Stomach (tissue), 9 donors: Measurements from ENCODE around the gene PFKFB4. TPM values are rescaled to one million over a fixed set of nuclear protein-coding genes. Genes with fewer than 3 reads are reported as not detected.
"Not testable (repeated sequence)": the region's sequence is repeated elsewhere in the genome, so short reads cannot be mapped to it uniquely, and the experiment has no call there.

ENCODE experiments used
- DNase-seq, 2 donors: peaks; one replicate each; pipeline versions ENCODE4 v3.0.0 to v3.0.0-alpha.2; 2013 to 2019
- H3K27ac ChIP-seq, 5 donors: fragments of 200-600 bp in 4 of 5; sonication (generic) in 4 of 5; one replicate each; pipeline ENCODE4 v1.5.1; 2013 to 2019; ENCODE audit warnings: mild to moderate bottlenecking in 1 of 5, moderate library complexity in 1 of 5
- H3K27me3 ChIP-seq, 3 donors: fragments of 200-600 bp; sonication (generic); one replicate each; pipeline ENCODE4 v1.5.1; 2017 to 2019; ENCODE audit warnings: mixed run types in 1 of 3
- H3K36me3 ChIP-seq, 4 donors: fragments of 200-600 bp; sonication (generic); 1 replicate in 3 of 4; 2 replicates in 1 of 4; pipeline ENCODE4 v1.5.1; 2016 to 2019
- H3K4me1 ChIP-seq, 4 donors: fragments of 200-600 bp; sonication (generic); one replicate each; pipeline ENCODE4 v1.5.1; 2016 to 2019
- H3K4me3 ChIP-seq, 4 donors: fragments of 200-600 bp; sonication (generic) in 3 of 4; one replicate each; pipeline ENCODE4 v1.5.1; 2016 to 2019; ENCODE audit warnings: mild to moderate bottlenecking in 1 of 4
- H3K9me3 ChIP-seq, 4 donors: fragments of 200-600 bp; sonication (generic); one replicate each; pipeline ENCODE4 v1.5.1; 2016 to 2019
- EP300 ChIP-seq: sonication (generic); formaldehyde crosslinking; IDR thresholded peaks from one replicate; pipeline ENCODE4 v1.6.1; 2017; ENCODE audit warnings: antibody characterized with exemption
- POLR2A ChIP-seq, 4 donors: fragments of 450-650 bp; IDR thresholded peaks; one replicate each; pipeline ENCODE4 v1.6.1; 2016; ENCODE audit warnings: antibody characterized with exemption in 4 of 4, control low read depth in 2 of 4, mild to moderate bottlenecking in 1 of 4, moderate library complexity in 1 of 4
- POLR2AphosphoS5 ChIP-seq, 3 donors: sonication (generic); formaldehyde crosslinking; IDR thresholded peaks; one replicate each; pipeline ENCODE4 v1.6.1; 2016; ENCODE audit warnings: antibody characterized with exemption in 3 of 3
- WGBS, 5 donors: extraction: QIAGEN DNeasy Blood & Tissue Kit in 3 of 5; methylation state at CpG; one replicate each; pipeline versions ENCODE4 v1.1.5 to v1.1.7; 2013 to 2018; 5-methylcytosine and 5-hydroxymethylcytosine counted together
- intact Hi-C: fragments of 100-400 bp; cut with DNase I; formaldehyde crosslinking; loops from one replicate; pipeline ENCODE4 v1.15.1; 2023; ENCODE audit warnings: low total_unique reads
- polyA plus RNA-seq, 3 donors: library from polyadenylated mRNA; stranded (reverse); fragments of 200-250 nt; gene quantifications; one replicate each; pipeline ENCODE4 v1.2.3, GENCODE V29; 2013
- total RNA-seq, 5 donors: library from RNA; depleted of rRNA; stranded (reverse); fragments of >200 nt; gene quantifications; one replicate each; pipeline versions ENCODE4 v1.1.0 to v1.2.3, GENCODE V29; 2014 to 2016
- TF ChIP-seq, protein P1 (sequence below), 7 experiments: fragments of 450-650 bp in 4 of 7; fragments of 200-600 bp in 3 of 7; sonication (generic) in 3 of 7; IDR thresholded peaks; one replicate each; pipeline ENCODE4 v1.5.1; 2016 to 2019; ENCODE audit warnings: antibody characterized with exemption in 7 of 7, control low read depth in 2 of 7, mild to moderate bottlenecking in 1 of 7
- donor health status: healthy with polysubstance abuse.
- donor health status: Bipolar disorder and iron deficiency.
- donor health status: healthy.

The PFKFB4 gene
- total and polyA plus RNA-seq, 8 donors = 0.61 to 9.6 (median 1.5) TPM; not detected in 1

DNA sequence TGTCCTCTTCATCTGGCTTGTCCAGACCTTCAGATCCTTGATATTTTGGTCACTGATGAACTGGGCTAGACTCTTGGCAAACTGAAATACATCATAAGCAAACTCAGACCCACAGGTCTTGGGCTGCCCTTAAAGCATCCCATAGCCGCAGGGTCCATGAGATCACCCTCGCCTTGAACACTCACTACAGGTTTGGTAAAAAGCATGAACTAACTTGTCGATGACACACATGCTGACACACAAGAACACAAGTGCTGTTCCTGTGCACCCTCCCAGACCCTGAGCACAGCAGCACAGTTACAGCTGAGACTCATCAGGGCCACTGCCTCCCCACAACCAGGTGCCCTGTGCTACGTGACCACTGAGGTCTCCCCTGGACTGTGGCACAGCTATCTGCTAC is 21.0 kb downstream of the PFKFB4 start:
- DNase-seq = no peak
- no peaks in the 10 kb centered on the region for H3K27me3 ChIP-seq
- H3K4me3 ChIP-seq = no peak overlapping the region
- TF ChIP-seq EP300 = no peak
- TF ChIP-seq POLR2AphosphoS5 (IDR thresholded peaks at IDR 0.05) = no peak
- TF ChIP-seq, protein P1, sequence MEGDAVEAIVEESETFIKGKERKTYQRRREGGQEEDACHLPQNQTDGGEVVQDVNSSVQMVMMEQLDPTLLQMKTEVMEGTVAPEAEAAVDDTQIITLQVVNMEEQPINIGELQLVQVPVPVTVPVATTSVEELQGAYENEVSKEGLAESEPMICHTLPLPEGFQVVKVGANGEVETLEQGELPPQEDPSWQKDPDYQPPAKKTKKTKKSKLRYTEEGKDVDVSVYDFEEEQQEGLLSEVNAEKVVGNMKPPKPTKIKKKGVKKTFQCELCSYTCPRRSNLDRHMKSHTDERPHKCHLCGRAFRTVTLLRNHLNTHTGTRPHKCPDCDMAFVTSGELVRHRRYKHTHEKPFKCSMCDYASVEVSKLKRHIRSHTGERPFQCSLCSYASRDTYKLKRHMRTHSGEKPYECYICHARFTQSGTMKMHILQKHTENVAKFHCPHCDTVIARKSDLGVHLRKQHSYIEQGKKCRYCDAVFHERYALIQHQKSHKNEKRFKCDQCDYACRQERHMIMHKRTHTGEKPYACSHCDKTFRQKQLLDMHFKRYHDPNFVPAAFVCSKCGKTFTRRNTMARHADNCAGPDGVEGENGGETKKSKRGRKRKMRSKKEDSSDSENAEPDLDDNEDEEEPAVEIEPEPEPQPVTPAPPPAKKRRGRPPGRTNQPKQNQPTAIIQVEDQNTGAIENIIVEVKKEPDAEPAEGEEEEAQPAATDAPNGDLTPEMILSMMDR (IDR thresholded peaks at IDR 0.05) = no peak
- TF ChIP-seq POLR2A (IDR thresholded peaks at IDR 0.05) = no peak
- WGBS, 5 donors = 94 to 100% (median 95%) methylated on average over 4 of the region's 4 CpGs
- H3K9me3 ChIP-seq = no peaks in the 10 kb centered on the region
- peaks cover 0 to 60% (median 41%) of the 10 kb centered on the region in 4 donors for H3K36me3 ChIP-seq
- intact Hi-C loops = no loop called here
- H3K27ac ChIP-seq = no peak overlapping the region
- no peaks in the 10 kb centered on the region for H3K4me1 ChIP-seq

DNA sequence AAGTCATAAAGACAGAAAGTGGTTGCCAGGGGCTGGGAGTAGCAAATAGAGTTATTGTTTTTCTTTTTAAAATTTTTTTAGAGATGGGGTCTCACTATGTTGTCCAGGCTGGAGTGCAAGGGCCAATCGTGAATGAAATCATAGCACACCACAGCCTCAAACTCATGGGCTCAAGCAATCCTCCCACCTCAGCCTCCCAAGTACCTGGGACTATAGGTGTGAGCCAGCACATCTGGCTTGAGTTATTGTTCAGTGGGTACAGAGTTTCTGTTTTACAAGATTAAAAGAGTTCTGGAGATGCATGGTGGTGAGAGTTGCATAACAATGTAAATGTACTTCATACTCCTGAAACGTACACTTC is 23.6 kb downstream of the PFKFB4 start:
- Histone ChIP-seq H3K9me3 (no peaks in the 10 kb centered on the region), H3K27me3 (no peaks in the 10 kb centered on the region), H3K27ac (no peak overlapping the region), H3K36me3 (peaks cover 0 to 46% (median 34%) of the 10 kb centered on the region in 4 donors), H3K4me3 (no peak overlapping the region), H3K4me1 (no peaks in the 10 kb centered on the region)
- DNase-seq = no peak
- intact Hi-C loops = no loop called here
- 81 to 93% (median 85%) methylated on average over 2 of the region's 2 CpGs for WGBS, 5 donors
- TF ChIP-seq POLR2A (IDR thresholded peaks at IDR 0.05) (no peak), POLR2AphosphoS5 (IDR thresholded peaks at IDR 0.05) (no peak), EP300 (no peak)
- TF ChIP-seq, protein P1 (IDR thresholded peaks at IDR 0.05) = no peak

DNA sequence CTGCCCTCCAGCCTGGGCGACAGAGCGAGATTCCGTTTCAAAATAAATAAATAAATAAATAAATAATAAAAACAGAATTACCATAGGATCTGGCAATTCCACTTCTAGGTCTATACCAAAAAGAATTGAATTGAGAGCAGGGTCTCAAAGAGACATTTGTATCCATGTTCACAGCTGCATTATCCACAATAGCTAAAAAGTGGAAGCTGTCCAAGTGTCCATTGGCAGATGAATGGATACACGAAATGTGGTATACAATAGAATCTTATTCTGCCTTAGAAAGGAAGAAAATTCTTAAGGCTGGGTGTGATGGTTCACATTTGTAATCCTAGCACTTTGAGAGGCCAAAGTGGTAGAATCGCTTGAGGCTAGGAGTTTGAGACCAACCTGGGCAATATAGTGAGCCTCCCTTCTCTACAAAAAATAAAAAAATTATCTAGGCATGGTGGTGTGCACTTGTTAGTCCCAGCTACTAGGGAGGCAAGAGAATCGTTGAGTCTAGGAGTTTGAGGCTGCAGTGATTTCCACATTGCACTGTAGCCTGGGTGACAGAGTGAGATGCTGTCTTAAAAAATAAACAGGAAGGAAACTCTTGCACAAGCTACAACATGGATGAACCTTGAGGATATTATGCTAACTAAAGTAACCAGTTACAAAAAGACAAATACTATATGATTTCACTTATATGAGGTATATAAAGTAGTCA is 24.2 kb downstream of the PFKFB4 start:
- WGBS, 5 donors = 84 to 92% (median 90%) methylated on average over 6 of the region's 6 CpGs
- no peak for DNase-seq
- Histone ChIP-seq H3K4me1 (no peaks in the 10 kb centered on the region), H3K4me3 (no peak overlapping the region), H3K27me3 (no peaks in the 10 kb centered on the region), H3K9me3 (no peaks in the 10 kb centered on the region), H3K27ac (no peak overlapping the region), H3K36me3 (peaks cover 0 to 42% (median 34%) of the 10 kb centered on the region in 4 donors)
- intact Hi-C loops = no loop called here
- no peak for TF ChIP-seq POLR2A (IDR thresholded peaks at IDR 0.05)
- TF ChIP-seq, protein P1 (IDR thresholded peaks at IDR 0.05) = no peak
- TF ChIP-seq EP300 = no peak
- no peak for TF ChIP-seq POLR2AphosphoS5 (IDR thresholded peaks at IDR 0.05)

DNA sequence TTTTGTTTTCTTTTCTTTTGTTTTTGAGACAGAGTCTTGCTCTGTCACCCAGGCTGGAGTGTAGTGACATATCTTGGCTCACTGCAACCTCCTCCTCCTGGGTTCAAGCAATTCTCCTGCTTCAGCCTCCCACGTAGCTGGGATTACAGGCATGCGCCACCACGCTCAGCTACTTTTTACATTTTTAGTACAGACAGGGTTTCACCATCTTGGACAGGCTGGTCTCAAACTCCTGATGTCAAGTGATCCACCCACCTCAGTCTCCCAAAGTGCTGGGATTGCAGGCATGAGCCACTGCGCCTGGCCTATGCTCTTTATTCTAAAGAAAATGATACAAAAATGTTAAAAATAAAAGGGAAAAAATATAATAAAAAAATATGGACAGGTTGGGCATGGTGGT is 25.9 kb downstream of the PFKFB4 start:
- 94 to 99% (median 96%) methylated on average over 4 of the region's 4 CpGs for WGBS, 5 donors
- intact Hi-C loops, DNase-seq: not testable (repeated sequence)

DNA sequence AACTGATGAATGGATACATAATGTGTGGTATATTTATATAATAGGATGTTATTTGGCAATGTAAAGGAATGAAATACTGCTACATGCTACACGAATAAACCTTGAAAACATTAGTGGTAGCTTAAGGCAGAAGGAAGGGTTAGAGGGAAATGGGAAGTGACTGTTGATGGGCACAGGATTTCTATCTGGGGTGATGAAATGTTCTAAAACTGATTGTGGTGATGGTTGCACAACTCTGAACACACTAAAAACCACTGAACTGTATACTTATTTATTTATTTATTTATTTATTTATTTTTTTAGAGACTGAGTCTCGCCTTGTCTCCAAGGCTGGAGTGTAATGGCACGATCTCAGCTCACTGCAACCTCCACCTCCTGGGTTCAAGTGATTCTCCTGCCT is 27.8 kb downstream of the PFKFB4 start:
- intact Hi-C loops = no loop called here
- WGBS, 5 donors = 72 to 93% (median 93%) methylated on average over 3 of the region's 3 CpGs

More for the DNA sequence above, 25.9 kb downstream of the PFKFB4 start:
- H3K36me3 ChIP-seq = peaks cover 0 to 31% (median 18%) of the 10 kb centered on the region in 4 donors
- H3K27ac ChIP-seq, H3K9me3 ChIP-seq, H3K27me3 ChIP-seq, H3K4me1 ChIP-seq, H3K4me3 ChIP-seq: not testable (repeated sequence)

More for the DNA sequence above, 27.8 kb downstream of the PFKFB4 start:
- no peak for DNase-seq
- TF ChIP-seq POLR2AphosphoS5 (IDR thresholded peaks at IDR 0.05) = no peak
- TF ChIP-seq, protein P1 (IDR thresholded peaks at IDR 0.05) = no peak
- TF ChIP-seq POLR2A (IDR thresholded peaks at IDR 0.05) = no peak
- TF ChIP-seq EP300 = no peak
- H3K9me3 ChIP-seq = no peaks in the 10 kb centered on the region
- peak overlapping the region in 1 of 5 donors; percentile 10 for H3K27ac ChIP-seq
- H3K36me3 ChIP-seq = peaks cover 0 to 15% (median 9%) of the 10 kb centered on the region in 4 donors
- no peaks in the 10 kb centered on the region for H3K4me1 ChIP-seq
- H3K27me3 ChIP-seq = no peaks in the 10 kb centered on the region
- no peak overlapping the region for H3K4me3 ChIP-seq
